ENCODE measurements around the gene ZNF674. TPM values are rescaled to one million over a fixed set of nuclear protein-coding genes. Genes with fewer than 3 reads are reported as not detected.

The ZNF674 gene
- total RNA-seq, 2 experiments from 2014 or later = 1.7 to 2.0 TPM

GRCh38 chrX:46587158-46587557, 41.9 kb upstream of the ZNF674 start:
- ATAC-seq = peak; percentile 58
- POLR2A ChIA-PET = interaction anchor here (0.6 to 1.2 kb wide), 4 partner anchors 8 to 1241 kb away, joined by 3 to 4 read pairs (median 3); no protein-coding TSS in a partner anchor

GRCh38 chrX:46584736-46585135, 39.5 kb upstream of the ZNF674 start:
- ChIA-PET CTCF (no interaction called here), POLR2A (no interaction called here)
- TF ChIP-seq CTCF (IDR thresholded peaks at IDR 0.05) = no peak
- H3K4me3 Mint-ChIP-seq = no peak overlapping the region
- peaks cover 17% of the 10 kb centered on the region for H3K4me1 Mint-ChIP-seq (ENCODE audit: low read depth)
- no peak overlapping the region for H3K27ac Mint-ChIP-seq
- DNase-seq (no peak), ATAC-seq (no peak)
- H3K27me3 Mint-ChIP-seq = no peaks in the 10 kb centered on the region
- no peaks in the 10 kb centered on the region for H3K9me3 Mint-ChIP-seq
- intact Hi-C loops (cut with micrococcal nuclease) = no loop called here
- no peaks in the 10 kb centered on the region for H3K36me3 Mint-ChIP-seq (ENCODE audit: low read depth)

More at GRCh38 chrX:46587158-46587557, 41.9 kb upstream of the ZNF674 start:
- H3K27me3 Mint-ChIP-seq = no peaks in the 10 kb centered on the region
- H3K9me3 Mint-ChIP-seq = no peaks in the 10 kb centered on the region
- peaks cover 17% of the 10 kb centered on the region for H3K4me1 Mint-ChIP-seq (ENCODE audit: low read depth)
- intact Hi-C loops (cut with micrococcal nuclease) = no loop called here
- H3K4me3 Mint-ChIP-seq = no peak overlapping the region
- peak; percentile 31 for DNase-seq
- peaks cover 2% of the 10 kb centered on the region for H3K36me3 Mint-ChIP-seq (ENCODE audit: low read depth)
- TF ChIP-seq CTCF (IDR thresholded peaks at IDR 0.05) = no peak
- peak overlapping the region; percentile 38 for H3K27ac Mint-ChIP-seq
- CTCF ChIA-PET = interaction anchor here (1.0 to 1.5 kb wide), 3 partner anchors 13 to 51 kb away, joined by 3 to 4 read pairs (median 3); no protein-coding TSS in a partner anchor

- Mint-ChIP-seq H3K27ac (no peak overlapping the region), H3K4me1 (ENCODE audit: low read depth) (peaks cover 14% of the 10 kb centered on the region), H3K4me3 (no peak overlapping the region), H3K9me3 (no peaks in the 10 kb centered on the region), H3K36me3 (ENCODE audit: low read depth) (no peaks in the 10 kb centered on the region), H3K27me3 (no peaks in the 10 kb centered on the region)
- POLR2A ChIA-PET = no interaction called here
- DNase-seq (no peak), ATAC-seq (no peak)
- no peak for TF ChIP-seq CTCF (IDR thresholded peaks at IDR 0.05)
- intact Hi-C loops (cut with micrococcal nuclease) = no loop called here
- CTCF ChIA-PET = no interaction called here
Measured at GRCh38 chrX:46582966-46583365, 37.7 kb upstream of the ZNF674 start.

- Mint-ChIP-seq H3K27me3 (no peaks in the 10 kb centered on the region), H3K36me3 (ENCODE audit: low read depth) (no peaks in the 10 kb centered on the region), H3K27ac (no peak overlapping the region), H3K4me1 (ENCODE audit: low read depth) (peaks cover 10% of the 10 kb centered on the region), H3K9me3 (no peaks in the 10 kb centered on the region), H3K4me3 (no peak overlapping the region)
- ChIA-PET POLR2A (no interaction called here), CTCF (no interaction called here)
- no peak for TF ChIP-seq CTCF (IDR thresholded peaks at IDR 0.05)
- no peak for ATAC-seq
- no peak for DNase-seq
- intact Hi-C loops (cut with micrococcal nuclease) = no loop called here
Measured at GRCh38 chrX:46582325-46582724, 37.1 kb upstream of the ZNF674 start.

GRCh38 chrX:46580613-46581012, 35.4 kb upstream of the ZNF674 start:
- no peak for TF ChIP-seq CTCF (IDR thresholded peaks at IDR 0.05)
- H3K36me3 Mint-ChIP-seq (ENCODE audit: low read depth) = no peaks in the 10 kb centered on the region
- DNase-seq = no peak
- ATAC-seq = no peak
- peaks cover 3% of the 10 kb centered on the region for H3K27me3 Mint-ChIP-seq
- ChIA-PET POLR2A (no interaction called here), CTCF (no interaction called here)
- H3K4me1 Mint-ChIP-seq (ENCODE audit: low read depth) = peaks cover 18% of the 10 kb centered on the region
- no peak overlapping the region for H3K27ac Mint-ChIP-seq
- no peaks in the 10 kb centered on the region for H3K9me3 Mint-ChIP-seq
- intact Hi-C loops (cut with micrococcal nuclease) = no loop called here
- H3K4me3 Mint-ChIP-seq = no peak overlapping the region

Data from activated CD8-positive, alpha-beta T cell treated with anti-CD3 and anti-CD28 coated beads for 36 hours (primary cell).